Gastroesophageal sphincter (tissue), 3 donors: ENCODE measurements around the gene P4HTM.

Experiments used
- CTCF ChIP-seq, 4 experiments: fragments of 200-600 bp in 2 of 4; fragments of 450-650 bp in 2 of 4; sonication (generic) in 1 of 4; IDR thresholded peaks; one replicate each; pipeline ENCODE4 v1.5.1; 2017 to 2019; ENCODE audit warnings: antibody characterized with exemption in 4 of 4, mild to moderate bottlenecking in 2 of 4, moderate library complexity in 2 of 4
- EP300 ChIP-seq: sonication (generic); formaldehyde crosslinking; IDR thresholded peaks from one replicate; pipeline ENCODE4 v1.6.1; 2017; ENCODE audit warnings: antibody characterized with exemption, mild to moderate bottlenecking
- POLR2A ChIP-seq, 2 donors: fragments of 450-650 bp; IDR thresholded peaks; one replicate each; pipeline ENCODE4 v1.6.1; 2017; ENCODE audit warnings: antibody characterized with exemption in 2 of 2, mild to moderate bottlenecking in 2 of 2, moderate library complexity in 1 of 2
- POLR2AphosphoS5 ChIP-seq: sonication (generic); formaldehyde crosslinking; IDR thresholded peaks from one replicate; pipeline ENCODE4 v1.6.1; 2017; ENCODE audit warnings: antibody characterized with exemption

GRCh38 chr3:48984663-48985062, 5.4 kb upstream of the P4HTM start:
- no peak for TF ChIP-seq POLR2A (IDR thresholded peaks at IDR 0.05)
- TF ChIP-seq EP300 = no peak
- no peak for TF ChIP-seq POLR2AphosphoS5
- no peak for TF ChIP-seq CTCF (IDR thresholded peaks at IDR 0.05)
